NCI-H2171 treated with DMSO at 0.1 percent for 48 hours (cell line): ENCODE results near the gene TRIM43B.
"Not testable (repeated sequence)": the region's sequence is repeated elsewhere in the genome, so short reads cannot be mapped to it uniquely, and the experiment has no call there.

Experiments
- DNase-seq: peaks from one replicate; lab custom pipeline; 2025; lab: John Stamatoyannopoulos, UW

Gene TRIM43B

GRCh38 chr2:95433973-95434372 is 50.6 kb downstream of the TRIM43B start:
- not testable (repeated sequence) for DNase-seq

GRCh38 chr2:95433373-95433772 is 51.2 kb downstream of the TRIM43B start:
- not testable (repeated sequence) for DNase-seq

- not testable (repeated sequence) for DNase-seq
Measured at GRCh38 chr2:95429748-95430467, 54.6 kb downstream of the TRIM43B start.

- DNase-seq = not testable (repeated sequence)
Measured at GRCh38 chr2:95427196-95427867, 57.2 kb downstream of the TRIM43B start.
